HG03342 (cell line): ENCODE measurements around the gene SLC38A2.

Experiments
- ATAC-seq: cut with Tn5 transposase; IDR thresholded peaks from one replicate; pipeline ENCODE4 v1.9.1; 2021; ENCODE audit warnings: mild to moderate bottlenecking, moderate library complexity; ENCODE audit not compliant: unreplicated experiment

Gene SLC38A2

GRCh38 chr12:46362895-46363581 lies 9.5 kb downstream of the SLC38A2 start:
- ATAC-seq = no peak

GRCh38 chr12:46361667-46362034 lies 10.9 kb downstream of the SLC38A2 start:
- ATAC-seq = no peak

- ATAC-seq = peak; percentile 59
Measured at GRCh38 chr12:46360908-46361666, 11.5 kb downstream of the SLC38A2 start.

GRCh38 chr12:46360370-46360769 lies 12.2 kb downstream of the SLC38A2 start:
- no peak for ATAC-seq

GRCh38 chr12:46359667-46360280 lies 12.8 kb downstream of the SLC38A2 start:
- ATAC-seq = no peak

GRCh38 chr12:46358791-46359666 lies 13.5 kb downstream of the SLC38A2 start:
- ATAC-seq = no peak

GRCh38 chr12:46358325-46358700 lies 14.3 kb downstream of the SLC38A2 start:
- ATAC-seq = no peak

GRCh38 chr12:46357438-46358324 lies 14.9 kb downstream of the SLC38A2 start:
- no peak for ATAC-seq

GRCh38 chr12:46356655-46357437 lies 15.7 kb downstream of the SLC38A2 start:
- ATAC-seq = no peak

GRCh38 chr12:46354802-46355199 lies 17.8 kb downstream of the SLC38A2 start:
- ATAC-seq = no peak

- ATAC-seq = no peak
Measured at GRCh38 chr12:46354111-46354801, 18.3 kb downstream of the SLC38A2 start.

GRCh38 chr12:46351886-46352650 lies 20.5 kb downstream of the SLC38A2 start:
- no peak for ATAC-seq

GRCh38 chr12:46351138-46351537 lies 21.4 kb downstream of the SLC38A2 start:
- no peak for ATAC-seq

- no peak for ATAC-seq
Measured at GRCh38 chr12:46349253-46349652, 23.3 kb downstream of the SLC38A2 start.

- ATAC-seq = no peak
Measured at GRCh38 chr12:46343118-46343852, 29.3 kb downstream of the SLC38A2 start.

- ATAC-seq = peak; percentile 55
Measured at GRCh38 chr12:46342562-46343033, 30.0 kb downstream of the SLC38A2 start.

GRCh38 chr12:46339051-46339450 lies 33.5 kb downstream of the SLC38A2 start:
- ATAC-seq = no peak
